GM10266 (cell line): ENCODE measurements around the gene EPAS1.

Experiments used
- DNase-seq: peaks from one replicate; pipeline ENCODE4 v3.0.0; 2012; ENCODE audit errors: extremely low spot score
- CTCF ChIP-seq: IDR thresholded peaks from 2 replicates; pipeline ENCODE4 v1.5.1; 2012; ENCODE audit warnings: mild to moderate bottlenecking, low read depth; ENCODE audit not compliant: control insufficient read depth, insufficient read depth; ENCODE audit errors: missing control alignments

Gene EPAS1

GRCh38 chr2:46273225-46273863, 23.9 kb upstream of the EPAS1 start:
- no peak for TF ChIP-seq CTCF
- DNase-seq, result no peak

GRCh38 chr2:46273919-46274318, 23.3 kb upstream of the EPAS1 start:
- no peak for TF ChIP-seq CTCF
- no peak for DNase-seq

- no peak for DNase-seq
These were observed 22.6 kb upstream of the EPAS1 start for GRCh38 chr2:46274586-46274985.

GRCh38 chr2:46275995-46276394, 21.2 kb upstream of the EPAS1 start:
- DNase-seq, result no peak
- TF ChIP-seq CTCF, result no peak

More at GRCh38 chr2:46274586-46274985, 22.6 kb upstream of the EPAS1 start:
- no peak for TF ChIP-seq CTCF

- TF ChIP-seq CTCF, result no peak
- no peak for DNase-seq
These were observed 20.6 kb upstream of the EPAS1 start for GRCh38 chr2:46276642-46277041.

GRCh38 chr2:46277431-46278190, 19.6 kb upstream of the EPAS1 start:
- no peak for DNase-seq
- TF ChIP-seq CTCF, result no peak

GRCh38 chr2:46278952-46279351, 18.3 kb upstream of the EPAS1 start:
- no peak for TF ChIP-seq CTCF
- DNase-seq, result no peak
